NCI-H1694 treated with DMSO at 0.1 percent for 48 hours (cell line): ENCODE measurements around the gene LRWD1.
"Not testable (repeated sequence)": the region's sequence is repeated elsewhere in the genome, so short reads cannot be mapped to it uniquely, and the experiment has no call there.

Experiments used
- DNase-seq: peaks from one replicate; lab custom pipeline; 2025; lab: John Stamatoyannopoulos, UW

Gene LRWD1

DNA sequence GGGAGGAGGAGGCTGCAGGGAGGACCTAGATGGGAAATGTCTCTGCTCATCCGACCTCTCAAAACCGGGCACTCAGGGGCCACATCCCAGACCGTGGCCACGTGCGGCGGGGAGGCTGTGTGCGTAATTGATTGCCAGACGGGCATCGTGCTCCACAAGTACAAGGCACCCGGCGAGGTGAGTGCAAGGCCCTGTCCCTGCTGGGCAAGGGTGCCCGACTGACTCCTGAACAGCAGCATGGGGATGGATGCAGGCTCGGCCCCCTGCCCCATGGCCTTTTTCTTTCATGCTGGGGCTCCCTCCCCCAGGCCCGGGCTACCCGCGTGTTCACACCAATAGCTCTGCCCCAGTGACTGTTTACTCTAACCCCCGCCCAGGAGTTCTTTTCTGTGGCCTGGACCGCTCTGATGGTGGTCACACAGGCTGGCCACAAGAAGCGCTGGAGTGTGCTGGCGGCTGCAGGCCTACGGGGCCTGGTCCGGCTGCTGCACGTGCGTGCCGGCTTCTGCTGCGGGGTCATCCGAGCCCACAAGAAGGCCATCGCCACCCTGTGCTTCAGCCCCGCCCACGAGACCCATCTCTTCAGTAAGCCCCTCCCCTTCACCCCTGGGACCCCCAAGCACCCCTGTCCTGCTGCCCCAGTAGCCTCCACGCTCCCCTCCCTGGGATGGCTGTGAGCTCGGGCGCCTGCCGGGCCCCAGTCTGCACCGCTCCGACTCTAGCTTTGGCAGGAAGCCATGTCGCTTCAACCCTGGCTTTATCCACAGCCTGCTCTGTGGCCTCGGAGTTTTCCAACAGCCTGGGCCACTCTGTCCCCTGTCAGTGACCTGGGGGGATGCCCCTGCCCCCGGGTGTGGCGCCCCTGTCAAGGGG lies 3.9 kb downstream of the LRWD1 start:
- no peak for DNase-seq

DNA sequence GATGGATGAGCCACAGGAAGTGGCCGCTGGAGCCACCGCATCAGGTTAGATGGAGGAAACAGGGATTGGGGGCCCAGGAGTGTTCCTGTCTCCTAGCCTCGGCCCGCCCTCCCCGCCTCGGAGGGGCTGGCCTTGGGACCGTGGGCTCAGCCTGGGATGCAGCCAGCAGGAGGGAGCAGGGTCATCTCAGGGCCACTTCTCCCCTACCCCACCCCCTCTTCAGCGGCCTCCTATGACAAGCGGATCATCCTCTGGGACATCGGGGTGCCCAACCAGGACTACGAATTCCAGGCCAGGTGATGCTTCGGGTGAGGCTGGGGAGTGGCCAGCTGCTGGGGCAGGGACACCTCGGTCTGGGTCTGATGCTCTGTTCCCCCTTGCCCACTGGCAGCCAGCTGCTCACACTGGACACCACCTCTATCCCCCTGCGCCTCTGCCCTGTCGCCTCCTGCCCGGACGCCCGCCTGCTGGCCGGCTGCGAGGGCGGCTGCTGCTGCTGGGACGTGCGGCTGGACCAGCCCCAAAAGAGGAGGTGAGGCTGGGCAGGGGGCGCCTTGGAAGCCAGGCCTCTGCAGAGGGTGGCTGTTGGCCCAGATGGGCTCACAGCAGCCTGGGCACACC lies 4.7 kb downstream of the LRWD1 start:
- DNase-seq: no peak

DNA sequence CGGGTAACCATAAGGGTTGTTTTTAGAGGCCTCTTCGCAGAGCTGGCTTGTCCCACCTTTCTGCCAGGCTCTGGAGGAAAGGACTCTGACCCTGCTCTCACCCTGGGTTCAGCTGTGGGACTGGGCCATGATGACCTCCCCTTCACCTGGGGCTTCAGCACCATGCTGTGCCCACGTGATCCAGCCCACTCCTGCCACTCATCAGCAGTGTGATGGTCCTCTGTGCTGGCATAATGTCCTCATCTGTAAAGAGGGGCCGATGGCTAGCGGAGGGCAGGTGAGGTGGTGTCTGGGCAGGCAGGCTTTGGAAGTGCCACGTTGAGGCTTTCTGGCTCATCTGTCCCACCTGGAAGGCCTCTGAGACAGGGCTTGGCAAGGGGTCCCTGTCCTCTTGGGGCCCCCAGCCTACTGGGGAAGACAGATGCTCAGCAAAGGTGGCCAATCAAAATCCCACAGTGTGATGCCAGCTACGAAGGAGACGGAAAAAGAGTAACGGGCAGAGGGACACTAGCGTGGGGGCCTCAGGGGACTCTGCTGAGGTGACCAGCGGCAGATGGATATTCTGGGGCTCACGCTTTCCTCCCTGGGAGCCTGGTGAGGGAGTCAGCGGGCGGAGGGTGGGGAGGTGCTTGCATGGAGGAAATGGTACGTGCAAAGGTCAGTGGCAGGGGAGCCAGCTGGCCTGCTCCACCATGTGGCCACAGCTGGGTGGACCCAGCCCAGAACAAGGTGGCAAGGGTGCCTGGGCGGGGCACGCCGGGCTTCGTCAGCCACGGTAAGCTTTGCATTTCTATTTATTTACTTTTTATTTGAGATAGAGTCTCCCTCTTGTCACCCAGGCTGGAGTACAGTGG lies 5.4 kb downstream of the LRWD1 start:
- no peak for DNase-seq

DNA sequence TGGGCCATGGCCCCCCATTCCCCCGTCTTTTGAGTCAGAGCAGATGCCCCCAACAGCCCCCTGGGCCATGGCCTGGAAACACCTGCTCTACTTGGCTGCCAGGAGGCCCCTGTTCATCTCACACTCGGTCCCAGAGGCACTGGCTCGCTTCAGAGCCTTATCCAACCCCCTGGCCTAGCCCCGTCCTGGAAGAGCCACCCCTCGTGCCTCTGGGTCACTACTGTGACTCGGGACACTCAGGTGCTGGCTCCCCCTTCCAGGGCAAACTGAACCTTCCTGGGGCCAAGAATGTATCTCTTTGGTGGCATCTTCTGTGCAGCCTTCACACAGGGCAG lies 7.0 kb downstream of the LRWD1 start:
- DNase-seq: no peak

DNA sequence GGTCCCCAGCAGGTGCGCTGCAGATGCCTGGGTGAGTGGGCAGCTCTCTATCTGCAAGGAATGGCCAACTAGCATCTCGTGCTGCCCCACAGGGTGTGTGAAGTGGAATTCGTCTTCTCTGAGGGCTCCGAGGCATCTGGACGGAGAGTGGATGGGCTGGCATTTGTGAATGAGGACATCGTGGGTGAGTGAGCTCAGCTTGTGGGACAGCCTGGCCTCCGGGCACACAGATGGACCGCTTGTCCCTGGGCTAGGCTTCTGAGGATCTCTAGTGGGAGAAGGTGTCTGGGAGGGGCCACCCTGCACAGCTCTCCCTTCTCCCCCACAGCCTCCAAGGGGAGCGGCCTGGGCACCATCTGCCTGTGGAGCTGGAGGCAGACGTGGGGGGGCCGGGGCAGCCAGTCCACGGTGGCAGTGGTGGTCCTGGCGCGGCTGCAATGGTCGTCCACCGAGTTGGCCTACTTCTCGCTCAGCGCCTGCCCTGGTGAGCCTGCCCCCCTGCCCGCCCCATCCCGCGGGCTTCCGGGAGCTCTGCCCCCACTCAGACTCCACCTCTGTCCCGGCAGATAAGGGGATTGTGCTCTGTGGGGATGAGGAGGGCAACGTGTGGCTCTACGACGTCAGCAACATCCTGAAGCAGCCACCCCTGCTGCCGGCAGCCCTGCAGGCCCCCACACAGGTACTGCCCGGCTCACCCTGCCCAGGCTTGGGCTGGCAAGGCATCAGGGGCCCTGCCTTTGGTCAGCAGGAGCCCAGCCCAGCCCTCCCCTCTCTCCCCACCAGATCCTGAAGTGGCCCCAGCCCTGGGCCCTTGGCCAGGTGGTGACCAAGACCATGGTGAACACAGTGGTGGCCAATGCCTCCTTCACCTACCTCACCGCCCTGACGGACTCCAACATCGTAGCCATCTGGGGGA lies 7.6 kb downstream of the LRWD1 start:
- DNase-seq: no peak

DNA sequence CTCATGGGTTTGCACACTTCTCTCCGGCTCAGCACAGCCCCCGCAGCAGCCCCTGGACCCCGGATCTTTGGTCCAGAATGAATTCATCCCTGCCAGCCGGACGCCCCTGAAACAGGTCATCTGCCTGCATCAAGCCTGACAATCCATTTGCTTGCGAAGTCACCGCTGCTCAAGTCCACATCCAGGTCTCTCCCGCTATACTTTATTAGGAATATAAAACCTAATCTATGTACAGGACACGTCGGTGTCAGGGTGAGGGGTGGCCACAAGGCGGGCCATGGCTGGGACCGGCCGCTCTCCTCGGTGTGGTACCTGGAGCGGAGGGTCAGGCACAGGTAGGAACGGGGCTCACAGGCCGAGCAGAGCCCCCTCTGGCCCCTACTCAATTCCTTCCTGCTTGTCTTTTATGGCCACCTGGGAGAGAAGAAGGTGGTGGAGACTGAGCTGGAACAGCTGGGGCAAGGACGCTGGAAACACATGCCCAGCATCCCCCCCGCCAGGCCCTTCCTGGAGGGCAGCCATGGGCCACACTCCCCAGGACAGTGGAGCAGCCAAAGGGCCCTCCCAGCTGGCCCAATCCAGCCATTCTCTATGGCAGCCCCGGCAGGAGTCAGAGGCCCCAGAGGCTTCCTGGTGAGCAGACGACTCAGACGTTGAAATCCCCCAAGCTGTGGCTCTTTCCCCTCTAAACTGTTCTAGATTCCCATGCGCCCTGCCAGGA lies 8.6 kb downstream of the LRWD1 start:
- DNase-seq: no peak

DNA sequence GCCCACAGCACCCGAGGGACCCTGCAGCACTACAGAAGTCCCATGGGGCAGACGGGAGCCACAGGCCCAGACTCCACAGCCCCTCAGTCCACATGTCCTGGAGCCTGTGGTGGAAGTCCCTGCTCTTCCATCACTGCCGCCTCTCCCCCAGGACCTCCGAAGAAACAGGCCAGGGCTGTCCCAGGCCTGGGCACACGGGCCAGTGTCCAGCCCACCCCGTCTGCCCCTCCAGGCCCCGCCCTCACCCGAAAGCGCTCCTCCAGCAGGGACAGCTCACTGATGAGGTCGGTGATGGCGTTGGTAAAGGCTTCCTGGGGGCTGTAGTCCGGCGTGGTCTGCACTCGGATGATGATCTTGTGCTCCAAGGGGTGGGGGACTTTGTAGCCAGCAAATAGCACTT lies 9.3 kb downstream of the LRWD1 start:
- not testable (repeated sequence) for DNase-seq

DNA sequence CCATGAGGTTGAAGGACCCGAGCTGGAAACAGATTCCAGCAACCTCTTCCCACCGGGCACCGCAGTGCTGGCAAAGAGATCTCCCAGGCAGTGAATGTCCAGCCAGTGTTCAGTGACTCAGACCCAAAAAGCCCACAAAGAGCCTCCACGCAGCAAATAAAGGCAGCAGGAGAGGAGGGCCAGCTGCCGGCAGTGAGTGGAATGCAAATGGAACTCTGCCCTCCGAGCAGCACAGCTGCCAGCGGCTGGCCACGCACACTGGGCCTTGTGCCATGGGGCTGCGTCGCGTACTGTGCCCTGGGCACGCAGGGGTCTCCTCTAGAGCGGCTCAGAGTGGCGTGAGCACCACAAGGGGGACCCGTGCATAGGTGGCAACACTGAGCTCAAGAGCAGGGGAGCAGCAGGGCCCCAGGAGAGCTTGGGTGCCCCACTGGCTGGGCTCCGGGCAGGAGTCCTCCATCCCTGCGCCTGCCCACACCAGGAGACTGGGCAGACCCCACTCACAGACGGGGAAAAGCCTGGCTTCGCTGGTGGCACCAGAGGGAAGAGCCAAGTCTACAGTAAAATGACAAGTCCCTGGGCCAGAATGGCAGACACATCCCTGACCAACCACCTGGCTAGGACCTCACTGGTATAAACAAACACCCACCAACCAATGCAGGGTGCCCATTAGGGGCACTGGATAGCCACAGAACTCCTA lies 10.1 kb downstream of the LRWD1 start:
- not testable (repeated sequence) for DNase-seq

DNA sequence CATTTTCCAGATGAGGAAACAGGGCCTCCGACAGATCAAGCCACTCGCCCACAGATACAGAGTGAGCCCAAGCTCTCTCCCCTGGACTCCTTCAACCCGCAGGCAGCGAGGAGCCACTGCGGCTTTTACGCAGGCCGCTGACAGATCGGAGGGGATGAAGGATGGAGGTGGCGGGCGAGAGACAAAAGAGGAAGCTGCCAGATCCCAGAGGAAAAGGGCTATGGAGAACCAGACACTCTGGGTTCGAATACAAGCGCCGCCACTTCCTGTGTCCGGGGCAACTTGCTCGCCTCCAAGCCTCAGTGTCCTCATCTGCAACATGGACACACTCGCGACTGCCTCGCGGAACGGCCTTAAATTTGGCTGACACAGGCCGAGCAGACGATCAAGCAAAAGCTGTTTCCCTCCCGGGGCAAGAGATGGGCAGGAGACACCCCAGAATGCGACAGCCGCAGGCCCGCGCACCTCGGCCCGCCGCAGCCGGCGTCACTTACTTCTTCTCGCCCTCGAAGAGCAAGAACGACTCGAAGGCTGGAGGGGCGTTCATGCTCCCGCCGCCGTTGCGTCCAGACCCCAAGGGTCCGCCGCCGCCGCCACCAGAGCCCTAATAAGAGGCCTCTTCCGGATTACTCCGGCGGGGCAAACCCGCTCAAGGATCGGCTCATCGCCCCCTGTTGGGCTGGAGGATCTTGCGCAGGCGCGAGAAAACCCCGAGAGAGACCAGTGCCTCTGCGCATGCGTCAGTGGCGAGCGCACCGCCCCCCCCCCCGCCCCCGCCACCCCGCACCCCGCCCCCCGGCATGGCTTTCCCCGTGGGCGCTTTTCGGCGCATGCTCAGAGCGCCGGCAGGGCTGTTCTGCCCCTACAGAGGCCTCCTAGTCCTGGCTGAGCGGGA lies 13.8 kb downstream of the LRWD1 start, which contains the start of gene POLR2J:
Gene POLR2J (minus strand): TSS at position 609 of the 895 bp plus-strand sequence. CDS start 62 bp downstream, at position 547.
- not testable (repeated sequence) for DNase-seq

DNA sequence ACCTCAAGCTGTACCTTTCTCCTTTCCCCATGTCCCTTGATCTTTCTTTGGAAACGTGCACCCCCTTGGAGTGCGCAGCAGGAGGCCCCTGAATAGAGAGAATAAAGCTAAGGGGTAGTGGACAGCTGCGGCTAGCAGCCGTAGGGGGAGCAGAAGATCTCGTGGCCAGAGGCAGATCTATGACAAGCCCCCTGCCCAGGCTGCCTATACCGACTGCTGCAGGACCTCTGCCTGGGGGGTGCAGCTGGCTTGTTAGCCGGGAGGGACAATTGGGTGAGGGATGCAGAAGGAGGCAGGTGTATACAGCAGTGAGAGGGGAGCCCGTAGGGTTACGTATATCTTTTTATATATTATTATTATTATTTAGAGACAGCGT lies 14.4 kb downstream of the LRWD1 start:
- not testable (repeated sequence) for DNase-seq

DNA sequence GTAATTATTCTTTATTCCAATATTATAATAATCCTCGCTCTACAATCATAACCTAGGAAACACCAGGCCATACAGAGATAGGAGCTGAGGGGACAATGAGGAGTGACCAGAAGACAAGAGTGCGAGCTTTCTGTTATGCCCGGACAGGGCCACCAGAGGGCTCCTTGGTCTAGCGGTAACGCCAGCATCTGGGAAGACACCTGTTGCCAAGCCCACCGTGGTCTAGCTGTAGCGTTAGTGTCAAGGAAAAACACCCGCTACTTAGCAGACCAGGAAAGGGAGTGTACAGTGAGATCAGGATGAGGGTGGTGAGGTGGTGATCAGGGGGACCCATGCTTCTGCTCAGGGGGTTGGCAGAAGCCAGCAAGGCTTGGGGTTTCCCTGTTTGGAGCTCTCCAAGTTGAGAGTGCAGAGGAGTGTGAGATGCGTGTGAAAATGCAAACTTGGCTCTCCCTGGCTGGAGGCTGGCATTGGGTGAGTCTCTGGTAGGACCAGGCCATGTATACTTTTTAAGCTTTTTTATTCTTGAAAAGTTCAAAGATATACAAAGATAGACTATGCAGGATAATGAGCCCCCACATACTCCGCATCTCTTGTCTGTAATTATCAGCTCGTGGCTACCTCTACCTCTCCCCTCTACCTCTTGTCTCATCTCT lies 15.3 kb downstream of the LRWD1 start:
- DNase-seq: not testable (repeated sequence)

DNA sequence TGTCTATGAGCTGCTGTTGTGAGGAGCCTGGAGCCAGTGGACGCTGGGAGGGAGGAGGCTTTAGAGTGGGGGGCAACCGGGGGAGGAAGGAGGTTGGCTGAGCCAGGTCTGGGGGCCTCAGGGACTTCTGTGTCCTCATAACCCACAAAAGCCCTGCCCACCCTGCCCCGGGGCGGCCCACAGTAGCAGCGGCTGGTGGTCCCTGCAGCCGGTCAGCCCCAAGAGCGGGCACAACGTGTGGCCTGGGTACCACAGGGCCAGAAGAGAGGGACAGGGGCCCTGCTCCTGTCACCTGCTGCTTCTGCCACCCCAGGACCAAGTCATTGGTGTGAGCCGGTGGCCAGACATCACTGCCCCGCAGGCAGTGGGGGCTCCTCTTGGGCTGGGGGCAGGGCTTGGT lies 17.2 kb downstream of the LRWD1 start:
- DNase-seq: not testable (repeated sequence)

DNA sequence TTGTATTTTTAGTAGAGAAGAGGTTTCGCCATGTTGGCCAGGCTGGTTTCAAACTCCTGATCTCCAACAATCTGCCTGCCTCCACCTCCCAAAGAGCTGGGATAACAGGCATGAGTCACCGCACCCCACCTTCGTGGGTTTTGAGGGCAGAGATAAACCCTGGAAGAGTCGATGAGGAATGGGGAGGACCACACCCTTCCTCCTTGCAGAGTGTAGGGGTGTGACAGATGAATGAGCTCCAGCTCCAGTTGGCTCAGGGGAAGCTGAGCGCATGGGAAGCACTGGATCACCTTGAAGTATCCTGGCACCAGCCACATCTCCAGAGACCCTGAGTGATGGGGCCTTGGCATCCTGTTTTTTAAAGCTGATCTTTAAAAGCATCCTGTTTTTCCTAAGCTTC lies 19.5 kb downstream of the LRWD1 start:
- DNase-seq: not testable (repeated sequence)

DNA sequence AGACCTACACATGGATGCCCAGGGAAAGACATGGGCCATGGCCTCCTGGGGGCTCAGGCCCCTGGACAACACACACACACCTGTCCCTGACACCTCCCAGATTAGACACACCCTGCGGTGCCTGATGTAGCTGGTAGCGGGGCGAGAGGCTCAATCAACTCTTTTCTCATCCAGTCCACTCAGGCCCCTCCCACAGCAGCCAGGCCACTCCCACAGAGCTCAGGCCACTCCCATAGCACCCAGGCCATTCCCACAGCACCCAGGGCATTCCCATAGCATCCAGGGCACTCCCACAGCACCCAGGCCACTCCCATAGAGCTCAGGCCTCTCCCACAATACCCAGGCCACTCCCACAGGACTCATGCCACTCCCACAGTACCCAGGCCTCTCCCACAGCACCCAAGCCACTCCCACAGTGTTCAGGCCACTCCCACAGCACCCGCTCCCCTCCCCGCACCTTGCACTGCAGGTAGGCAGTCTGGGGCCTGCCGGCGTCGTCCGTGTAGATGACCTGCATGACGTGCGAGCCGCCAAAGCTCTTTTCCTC lies 25.8 kb downstream of the LRWD1 start:
- not testable (repeated sequence) for DNase-seq

DNA sequence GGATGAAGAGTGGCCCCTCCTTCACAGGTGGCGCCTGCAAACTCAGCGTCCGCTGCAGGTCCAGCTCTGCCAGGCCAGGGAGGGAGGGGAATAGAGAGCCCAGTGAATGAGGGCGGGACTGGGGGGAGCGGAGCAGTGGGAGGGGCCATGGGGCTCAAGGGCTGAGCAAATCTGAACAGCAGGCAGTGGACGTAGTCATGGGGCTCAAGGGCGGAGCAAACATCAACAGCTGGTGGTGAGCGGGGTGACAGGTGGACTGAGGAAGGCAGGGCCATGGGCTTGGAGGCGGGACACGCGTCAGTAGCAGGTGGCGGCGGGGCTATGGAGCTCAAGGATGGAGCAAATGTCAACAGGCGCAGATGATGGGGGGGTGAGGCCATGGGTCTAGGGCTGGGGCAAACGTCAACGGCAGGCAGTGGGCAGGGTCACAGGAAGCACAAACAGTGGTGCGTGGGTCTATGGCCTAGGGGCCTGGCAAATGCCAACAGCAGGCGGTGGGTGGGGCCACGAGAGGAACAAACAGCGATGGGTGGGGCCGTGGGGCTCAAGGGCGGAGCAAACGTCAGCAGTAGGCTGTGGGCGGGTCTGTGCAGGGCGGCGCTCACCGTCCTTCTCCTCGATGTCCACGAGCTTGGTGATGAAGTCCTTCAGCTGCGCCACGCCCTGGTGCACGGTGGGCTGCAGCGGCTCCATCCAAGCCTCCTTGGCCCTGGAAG lies 28.6 kb downstream of the LRWD1 start:
- not testable (repeated sequence) for DNase-seq

DNA sequence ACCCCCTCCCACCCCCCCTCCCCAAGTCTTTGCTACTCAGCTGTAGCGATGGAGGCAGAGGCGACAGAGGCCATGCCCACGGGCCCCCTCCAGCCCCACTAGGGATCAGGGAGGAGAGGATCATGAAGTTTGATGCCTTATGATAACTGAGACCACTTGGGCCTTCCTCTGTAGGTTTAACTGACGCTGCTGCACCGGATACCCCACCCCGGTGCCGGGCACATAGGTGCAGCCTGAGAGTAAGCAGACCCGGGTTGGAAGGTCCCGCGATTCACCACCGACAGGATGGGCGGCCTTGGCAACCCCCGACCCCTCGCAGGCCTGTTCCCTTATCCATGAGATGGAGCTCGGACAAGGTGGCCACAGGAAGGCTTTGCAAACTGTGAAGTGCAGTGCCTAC lies 29.2 kb downstream of the LRWD1 start:
- not testable (repeated sequence) for DNase-seq

DNA sequence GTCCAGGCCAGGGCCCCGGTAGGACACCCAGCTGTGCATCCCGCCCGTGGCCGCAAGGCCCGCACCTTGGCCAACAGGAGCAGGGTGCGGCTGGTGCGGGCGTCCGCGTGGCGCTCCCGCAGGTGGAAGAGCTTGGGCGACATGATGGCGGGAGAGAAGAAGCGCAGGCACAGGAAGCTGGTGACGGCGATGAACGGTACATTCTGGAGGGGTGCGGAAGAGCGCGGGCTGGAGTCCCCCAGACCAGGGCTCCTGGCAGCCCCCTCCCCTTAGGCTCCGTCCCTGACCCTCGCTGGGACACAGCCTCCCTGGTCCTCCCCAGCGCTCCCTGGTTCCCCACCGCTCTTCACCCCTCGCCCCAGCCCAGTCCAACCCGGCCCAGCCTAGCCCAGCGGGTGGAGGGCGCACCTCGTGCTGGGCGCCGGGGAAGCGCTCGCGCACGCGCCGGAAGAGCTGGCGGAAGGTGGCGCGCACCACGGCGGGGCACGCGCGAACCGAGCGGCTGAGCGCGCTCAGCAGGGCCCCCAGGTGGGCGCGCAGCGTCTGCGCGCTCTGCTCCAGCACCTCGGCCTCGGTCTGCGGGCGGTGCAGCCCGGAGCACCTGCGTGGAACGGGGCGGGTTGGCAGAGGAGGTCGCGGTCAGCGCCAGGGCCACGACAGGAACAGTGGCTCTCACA lies 29.8 kb downstream of the LRWD1 start:
- not testable (repeated sequence) for DNase-seq
